Stomach (tissue), 9 donors: ENCODE measurements around the gene KLHDC10. TPM values are rescaled to one million over a fixed set of nuclear protein-coding genes. Genes with fewer than 3 reads are reported as not detected.

Experiments
- DNase-seq, 2 donors: peaks; one replicate each; pipeline versions ENCODE4 v3.0.0 to v3.0.0-alpha.2; 2013 to 2019
- H3K27ac ChIP-seq, 5 donors: fragments of 200-600 bp in 4 of 5; sonication (generic) in 4 of 5; one replicate each; pipeline ENCODE4 v1.5.1; 2013 to 2019; ENCODE audit warnings: mild to moderate bottlenecking in 1 of 5, moderate library complexity in 1 of 5
- H3K27me3 ChIP-seq, 3 donors: fragments of 200-600 bp; sonication (generic); one replicate each; pipeline ENCODE4 v1.5.1; 2017 to 2019; ENCODE audit warnings: mixed run types in 1 of 3
- H3K36me3 ChIP-seq, 4 donors: fragments of 200-600 bp; sonication (generic); 1 replicate in 3 of 4; 2 replicates in 1 of 4; pipeline ENCODE4 v1.5.1; 2016 to 2019
- H3K4me1 ChIP-seq, 4 donors: fragments of 200-600 bp; sonication (generic); one replicate each; pipeline ENCODE4 v1.5.1; 2016 to 2019
- H3K4me3 ChIP-seq, 4 donors: fragments of 200-600 bp; sonication (generic) in 3 of 4; one replicate each; pipeline ENCODE4 v1.5.1; 2016 to 2019; ENCODE audit warnings: mild to moderate bottlenecking in 1 of 4
- H3K9me3 ChIP-seq, 4 donors: fragments of 200-600 bp; sonication (generic); one replicate each; pipeline ENCODE4 v1.5.1; 2016 to 2019
- CTCF ChIP-seq, 7 experiments: fragments of 450-650 bp in 4 of 7; fragments of 200-600 bp in 3 of 7; sonication (generic) in 3 of 7; IDR thresholded peaks; one replicate each; pipeline ENCODE4 v1.5.1; 2016 to 2019; ENCODE audit warnings: antibody characterized with exemption in 7 of 7, control low read depth in 2 of 7, mild to moderate bottlenecking in 1 of 7
- EP300 ChIP-seq: sonication (generic); formaldehyde crosslinking; IDR thresholded peaks from one replicate; pipeline ENCODE4 v1.6.1; 2017; ENCODE audit warnings: antibody characterized with exemption
- POLR2A ChIP-seq, 4 donors: fragments of 450-650 bp; IDR thresholded peaks; one replicate each; pipeline ENCODE4 v1.6.1; 2016; ENCODE audit warnings: antibody characterized with exemption in 4 of 4, control low read depth in 2 of 4, mild to moderate bottlenecking in 1 of 4, moderate library complexity in 1 of 4
- POLR2AphosphoS5 ChIP-seq, 3 donors: sonication (generic); formaldehyde crosslinking; IDR thresholded peaks; one replicate each; pipeline ENCODE4 v1.6.1; 2016; ENCODE audit warnings: antibody characterized with exemption in 3 of 3
- WGBS, 5 donors: extraction: QIAGEN DNeasy Blood & Tissue Kit in 3 of 5; methylation state at CpG; one replicate each; pipeline versions ENCODE4 v1.1.5 to v1.1.7; 2013 to 2018; 5-methylcytosine and 5-hydroxymethylcytosine counted together
- intact Hi-C: fragments of 100-400 bp; cut with DNase I; formaldehyde crosslinking; loops from one replicate; pipeline ENCODE4 v1.15.1; 2023; ENCODE audit warnings: low total_unique reads
- polyA plus RNA-seq, 3 donors: library from polyadenylated mRNA; stranded (reverse); fragments of 200-250 nt; gene quantifications; one replicate each; pipeline ENCODE4 v1.2.3, GENCODE V29; 2013
- total RNA-seq, 5 donors: library from RNA; depleted of rRNA; stranded (reverse); fragments of >200 nt; gene quantifications; one replicate each; pipeline versions ENCODE4 v1.1.0 to v1.2.3, GENCODE V29; 2014 to 2016
- donor health status: healthy with polysubstance abuse.
- donor health status: Bipolar disorder and iron deficiency.
- donor health status: healthy.

KLHDC10 gene
- total and polyA plus RNA-seq, 8 donors, result 5.8 to 49.0 (median 22.5) TPM

GRCh38 chr7:130135208-130136205 is 65.2 kb downstream of the KLHDC10 start:
- Histone ChIP-seq H3K4me3 (no peak overlapping the region), H3K9me3 (no peaks in the 10 kb centered on the region), H3K4me1 (peaks cover 0 to 3% (median under 1%) of the 10 kb centered on the region in 4 donors), H3K36me3 (peaks cover 18 to 85% (median 77%) of the 10 kb centered on the region in 4 donors), H3K27ac (no peak overlapping the region), H3K27me3 (no peaks in the 10 kb centered on the region)
- WGBS, 5 donors, result 93 to 95% (median 94%) methylated on average over 10 of the region's 10 CpGs
- TF ChIP-seq POLR2AphosphoS5 (IDR thresholded peaks at IDR 0.05) (no peak), POLR2A (IDR thresholded peaks at IDR 0.05) (no peak), CTCF (IDR thresholded peaks at IDR 0.05) (no peak), EP300 (no peak)
- intact Hi-C loops, result no loop called here
- DNase-seq, result no peak

- no peak for TF ChIP-seq POLR2AphosphoS5 (IDR thresholded peaks at IDR 0.05)
- no peak for TF ChIP-seq POLR2A (IDR thresholded peaks at IDR 0.05)
- no peak for TF ChIP-seq CTCF (IDR thresholded peaks at IDR 0.05)
- TF ChIP-seq EP300, result no peak
- intact Hi-C loops, result no loop called here
- no peak for DNase-seq
- no peak overlapping the region for H3K4me3 ChIP-seq
- H3K27me3 ChIP-seq, result no peaks in the 10 kb centered on the region
- no peak overlapping the region for H3K27ac ChIP-seq
- H3K36me3 ChIP-seq, result peaks cover 10 to 73% (median 65%) of the 10 kb centered on the region in 4 donors
- peaks cover 0 to 15% (median 12%) of the 10 kb centered on the region in 4 donors for H3K4me1 ChIP-seq
- 89 to 100% (median 95%) methylated on average over 1 of the region's 1 CpG for WGBS, 5 donors
- H3K9me3 ChIP-seq, result no peaks in the 10 kb centered on the region
These were observed 66.3 kb downstream of the KLHDC10 start for GRCh38 chr7:130136579-130137167.

- Histone ChIP-seq H3K9me3 (no peaks in the 10 kb centered on the region), H3K4me1 (peaks cover 0 to 20% (median 17%) of the 10 kb centered on the region in 4 donors), H3K27ac (no peak overlapping the region), H3K4me3 (no peak overlapping the region), H3K36me3 (peaks cover 5 to 68% (median 60%) of the 10 kb centered on the region in 4 donors), H3K27me3 (no peaks in the 10 kb centered on the region)
- 95 to 98% (median 98%) methylated on average over 4 of the region's 4 CpGs for WGBS, 5 donors
- TF ChIP-seq POLR2AphosphoS5 (IDR thresholded peaks at IDR 0.05), result no peak
- TF ChIP-seq CTCF (IDR thresholded peaks at IDR 0.05), result no peak
- no peak for TF ChIP-seq POLR2A (IDR thresholded peaks at IDR 0.05)
- TF ChIP-seq EP300, result no peak
- no peak for DNase-seq
- intact Hi-C loops, result no loop called here
These were observed 66.9 kb downstream of the KLHDC10 start for GRCh38 chr7:130137207-130137606.

GRCh38 chr7:130139193-130139960 is 69.0 kb downstream of the KLHDC10 start:
- Histone ChIP-seq H3K27ac (no peak overlapping the region), H3K27me3 (no peaks in the 10 kb centered on the region), H3K4me3 (no peak overlapping the region), H3K9me3 (no peaks in the 10 kb centered on the region), H3K4me1 (peaks cover 0 to 27% (median 19%) of the 10 kb centered on the region in 4 donors), H3K36me3 (peaks cover 4 to 48% (median 45%) of the 10 kb centered on the region in 4 donors)
- no peak for DNase-seq
- WGBS, 5 donors, result 86 to 94% (median 88%) methylated on average over 2 of the region's 2 CpGs
- intact Hi-C loops, result no loop called here
- TF ChIP-seq CTCF (IDR thresholded peaks at IDR 0.05) (no peak), EP300 (no peak), POLR2AphosphoS5 (IDR thresholded peaks at IDR 0.05) (no peak), POLR2A (IDR thresholded peaks at IDR 0.05) (no peak)
